ENCODE data around the gene TOMM20. TPM values are rescaled to one million over a fixed set of nuclear protein-coding genes. Genes with fewer than 3 reads are reported as not detected.
"Not testable (repeated sequence)": the region's sequence is repeated elsewhere in the genome, so short reads cannot be mapped to it uniquely, and the experiment has no call there.

TOMM20 gene
- total RNA-seq, 1 experiment from 2014 or later, result 184 TPM

DNA sequence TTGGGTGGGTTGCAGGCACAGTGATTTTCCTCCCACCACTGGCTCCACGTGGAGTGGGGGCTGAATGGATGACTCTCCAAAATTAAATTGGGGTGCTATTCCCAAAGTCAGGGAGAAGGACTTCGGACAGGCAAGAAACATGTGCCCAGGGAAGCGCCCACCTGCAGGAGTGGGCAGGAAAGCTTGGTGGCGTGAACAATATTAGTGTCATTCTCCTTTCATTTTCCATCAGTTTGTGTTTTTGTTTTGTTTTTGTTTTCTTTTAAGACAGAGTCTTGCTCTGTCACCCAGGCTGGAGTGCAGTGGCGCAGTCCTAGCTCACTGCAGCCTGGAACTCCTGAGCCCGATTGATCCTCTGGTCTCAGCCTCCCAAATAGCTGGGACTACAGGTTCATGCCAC, 30.1 kb downstream of the TOMM20 start:
- Histone ChIP-seq H3K4me1 (ENCODE audit: control insufficient read depth in 1 of 2, insufficient read depth in 2 of 2, low read length in 2 of 2) (peaks cover 0 to 6% of the 10 kb centered on the region in 2 experiments; a peak in 2 of 4 replicates), H2AFZ (ENCODE audit: low read depth, low read length, poor library complexity, severe bottlenecking) (no peak overlapping the region), H3K9me3 (ENCODE audit: control insufficient read depth in 1 of 2, insufficient read depth in 1 of 2, low read depth in 1 of 2, low read length in 2 of 2) (no peaks in the 10 kb centered on the region), H3K4me3 (replicated peaks in 1 of 2; ENCODE audit: low read depth in 1 of 2, low read length in 2 of 2) (no peak overlapping the region), H3K27me3 (ENCODE audit: insufficient read depth, low read length) (no peaks in the 10 kb centered on the region), H3K36me3 (ENCODE audit: control insufficient read depth in 1 of 2, insufficient read depth in 2 of 2, low read length in 2 of 2) (no peaks in the 10 kb centered on the region), H3K9ac (ENCODE audit: low read length) (no peak overlapping the region), H4K20me1 (ENCODE audit: insufficient read depth) (no peaks in the 10 kb centered on the region), H3K27ac (ENCODE audit: low read depth, low read length) (no peak overlapping the region), H3K4me2 (ENCODE audit: low read length) (no peak overlapping the region), H3K9me2 (ENCODE audit: insufficient read depth) (no peaks in the 10 kb centered on the region), H3K79me2 (ENCODE audit: insufficient read depth, low read length) (no peaks in the 10 kb centered on the region)
- ChIA-PET POLR2A (no interaction called here), RAD21 (ENCODE audit: low non-redundant PET in 1 of 2, low total read pairs in 2 of 2, uncharacterized antibody in 2 of 2, unreplicated experiment in 2 of 2) (no interaction called here), CTCF (no interaction called here)
- BruUV-seq (replicated peaks), result no TSS peak
- intact Hi-C loops (cut with micrococcal nuclease), result no loop called here
- no peak for ATAC-seq
- DNase-seq (ENCODE audit: low read depth, low spot score), result no peak
- TF ChIP-seq FOSL1 (IDR thresholded peaks at IDR 0.05; ENCODE audit: low read depth) (no peak), CEBPB (IDR thresholded peaks at IDR 0.05; ENCODE audit: low read depth) (no peak), EZH2phosphoT487 (IDR thresholded peaks at IDR 0.05; ENCODE audit: borderline replicate concordance) (no peak), EZH2 (IDR thresholded peaks at IDR 0.05) (no peak), ELF1 (IDR thresholded peaks at IDR 0.05; ENCODE audit: borderline replicate concordance, low read depth) (no peak), RAD21 (IDR thresholded peaks at IDR 0.05; ENCODE audit: low read depth) (no peak), POLR2A (IDR thresholded peaks at IDR 0.05; ENCODE audit: borderline replicate concordance, extremely low read depth, insufficient read depth, insufficient read length) (no peak), ZFX (IDR thresholded peaks at IDR 0.05) (no peak), YY1 (IDR thresholded peaks at IDR 0.05; ENCODE audit: extremely low read depth, insufficient replicate concordance, low read depth, low read length) (no peak), CBX3 (IDR thresholded peaks at IDR 0.05; ENCODE audit: low read depth) (no peak), SRF (IDR thresholded peaks at IDR 0.05; ENCODE audit: low read depth) (no peak), SIN3A (IDR thresholded peaks at IDR 0.05; ENCODE audit: low read depth) (no peak)
- TF ChIP-seq, protein P1, sequence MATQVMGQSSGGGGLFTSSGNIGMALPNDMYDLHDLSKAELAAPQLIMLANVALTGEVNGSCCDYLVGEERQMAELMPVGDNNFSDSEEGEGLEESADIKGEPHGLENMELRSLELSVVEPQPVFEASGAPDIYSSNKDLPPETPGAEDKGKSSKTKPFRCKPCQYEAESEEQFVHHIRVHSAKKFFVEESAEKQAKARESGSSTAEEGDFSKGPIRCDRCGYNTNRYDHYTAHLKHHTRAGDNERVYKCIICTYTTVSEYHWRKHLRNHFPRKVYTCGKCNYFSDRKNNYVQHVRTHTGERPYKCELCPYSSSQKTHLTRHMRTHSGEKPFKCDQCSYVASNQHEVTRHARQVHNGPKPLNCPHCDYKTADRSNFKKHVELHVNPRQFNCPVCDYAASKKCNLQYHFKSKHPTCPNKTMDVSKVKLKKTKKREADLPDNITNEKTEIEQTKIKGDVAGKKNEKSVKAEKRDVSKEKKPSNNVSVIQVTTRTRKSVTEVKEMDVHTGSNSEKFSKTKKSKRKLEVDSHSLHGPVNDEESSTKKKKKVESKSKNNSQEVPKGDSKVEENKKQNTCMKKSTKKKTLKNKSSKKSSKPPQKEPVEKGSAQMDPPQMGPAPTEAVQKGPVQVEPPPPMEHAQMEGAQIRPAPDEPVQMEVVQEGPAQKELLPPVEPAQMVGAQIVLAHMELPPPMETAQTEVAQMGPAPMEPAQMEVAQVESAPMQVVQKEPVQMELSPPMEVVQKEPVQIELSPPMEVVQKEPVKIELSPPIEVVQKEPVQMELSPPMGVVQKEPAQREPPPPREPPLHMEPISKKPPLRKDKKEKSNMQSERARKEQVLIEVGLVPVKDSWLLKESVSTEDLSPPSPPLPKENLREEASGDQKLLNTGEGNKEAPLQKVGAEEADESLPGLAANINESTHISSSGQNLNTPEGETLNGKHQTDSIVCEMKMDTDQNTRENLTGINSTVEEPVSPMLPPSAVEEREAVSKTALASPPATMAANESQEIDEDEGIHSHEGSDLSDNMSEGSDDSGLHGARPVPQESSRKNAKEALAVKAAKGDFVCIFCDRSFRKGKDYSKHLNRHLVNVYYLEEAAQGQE (IDR thresholded peaks at IDR 0.05; ENCODE audit: low read depth), result no peak
- TF ChIP-seq, protein P2, sequence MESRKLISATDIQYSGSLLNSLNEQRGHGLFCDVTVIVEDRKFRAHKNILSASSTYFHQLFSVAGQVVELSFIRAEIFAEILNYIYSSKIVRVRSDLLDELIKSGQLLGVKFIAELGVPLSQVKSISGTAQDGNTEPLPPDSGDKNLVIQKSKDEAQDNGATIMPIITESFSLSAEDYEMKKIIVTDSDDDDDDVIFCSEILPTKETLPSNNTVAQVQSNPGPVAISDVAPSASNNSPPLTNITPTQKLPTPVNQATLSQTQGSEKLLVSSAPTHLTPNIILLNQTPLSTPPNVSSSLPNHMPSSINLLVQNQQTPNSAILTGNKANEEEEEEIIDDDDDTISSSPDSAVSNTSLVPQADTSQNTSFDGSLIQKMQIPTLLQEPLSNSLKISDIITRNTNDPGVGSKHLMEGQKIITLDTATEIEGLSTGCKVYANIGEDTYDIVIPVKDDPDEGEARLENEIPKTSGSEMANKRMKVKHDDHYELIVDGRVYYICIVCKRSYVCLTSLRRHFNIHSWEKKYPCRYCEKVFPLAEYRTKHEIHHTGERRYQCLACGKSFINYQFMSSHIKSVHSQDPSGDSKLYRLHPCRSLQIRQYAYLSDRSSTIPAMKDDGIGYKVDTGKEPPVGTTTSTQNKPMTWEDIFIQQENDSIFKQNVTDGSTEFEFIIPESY (IDR thresholded peaks at IDR 0.05; ENCODE audit: extremely low read depth, insufficient replicate concordance, low read length), result no peak
- TF ChIP-seq, protein P3, sequence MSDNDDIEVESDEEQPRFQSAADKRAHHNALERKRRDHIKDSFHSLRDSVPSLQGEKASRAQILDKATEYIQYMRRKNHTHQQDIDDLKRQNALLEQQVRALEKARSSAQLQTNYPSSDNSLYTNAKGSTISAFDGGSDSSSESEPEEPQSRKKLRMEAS (IDR thresholded peaks at IDR 0.05), result no peak

DNA sequence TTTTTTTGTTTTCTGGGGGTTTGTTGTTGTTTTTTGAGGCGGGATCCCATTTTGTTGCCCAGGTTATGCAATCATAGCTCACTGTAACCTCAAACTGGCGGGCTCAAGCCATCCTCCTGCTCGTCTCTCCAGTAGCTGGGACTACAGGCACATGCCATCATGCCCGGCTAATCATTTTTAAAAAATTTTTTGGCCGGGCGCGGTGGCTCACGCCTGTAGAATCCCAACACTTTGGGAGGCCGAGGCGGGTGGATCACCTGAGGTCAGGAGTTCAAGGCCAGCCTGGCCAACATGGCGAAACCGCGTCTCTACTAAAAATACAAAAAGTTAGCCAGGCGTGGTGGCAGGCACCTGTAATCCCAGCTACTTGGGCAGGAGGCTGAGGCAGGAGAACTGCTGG, 31.1 kb downstream of the TOMM20 start:
- H3K4me3 ChIP-seq (replicated peaks in 1 of 2; ENCODE audit: low read depth in 1 of 2, low read length in 2 of 2); RAD21 ChIA-PET (ENCODE audit: low non-redundant PET in 1 of 2, low total read pairs in 2 of 2, uncharacterized antibody in 2 of 2, unreplicated experiment in 2 of 2); H3K9ac ChIP-seq (ENCODE audit: low read length); BruUV-seq (replicated peaks); H2AFZ ChIP-seq (ENCODE audit: low read depth, low read length, poor library complexity, severe bottlenecking); H3K9me2 ChIP-seq (ENCODE audit: insufficient read depth); H3K9me3 ChIP-seq (ENCODE audit: control insufficient read depth in 1 of 2, insufficient read depth in 1 of 2, low read depth in 1 of 2, low read length in 2 of 2); H3K27ac ChIP-seq (ENCODE audit: low read depth, low read length); ATAC-seq; H3K4me1 ChIP-seq (ENCODE audit: control insufficient read depth in 1 of 2, insufficient read depth in 2 of 2, low read length in 2 of 2); H3K4me2 ChIP-seq (ENCODE audit: low read length); H3K27me3 ChIP-seq (ENCODE audit: insufficient read depth, low read length); H4K20me1 ChIP-seq (ENCODE audit: insufficient read depth); H3K36me3 ChIP-seq (ENCODE audit: control insufficient read depth in 1 of 2, insufficient read depth in 2 of 2, low read length in 2 of 2); POLR2A ChIA-PET; DNase-seq (ENCODE audit: low read depth, low spot score); H3K79me2 ChIP-seq (ENCODE audit: insufficient read depth, low read length); intact Hi-C loops (cut with micrococcal nuclease): not testable (repeated sequence)
- CTCF ChIA-PET, result interaction anchor here (0.6 kb wide), 1 partner anchor 319 kb away, joined by 3 read pairs; no protein-coding TSS in a partner anchor
